Mesenchymal stem cell (in vitro differentiated cells and primary cell): Measurements from ENCODE around the gene HOXA5.

Experiments used
- DNase-seq: peaks from one replicate; pipeline ENCODE4 v3.0.0-alpha.2; 2013
- H2AFZ ChIP-seq: one replicate; pipeline ENCODE4 v1.6.1; 2013; ENCODE audit warnings: low read depth, mild to moderate bottlenecking, control low read depth, inconsistent platforms, low read length, moderate library complexity
- H2AK5ac ChIP-seq: 2 replicates; pipeline ENCODE4 v1.6.1; 2013; ENCODE audit warnings: low read length, moderate library complexity, mild to moderate bottlenecking, inconsistent platforms; ENCODE audit not compliant: severe bottlenecking
- H2BK120ac ChIP-seq: one replicate; pipeline ENCODE4 v1.6.1; 2013; ENCODE audit warnings: low read depth, mild to moderate bottlenecking, inconsistent platforms, low read length, moderate library complexity
- H2BK12ac ChIP-seq, 2 experiments: one replicate each; pipeline ENCODE4 v1.6.1; 2013; ENCODE audit warnings: inconsistent platforms in 2 of 2, low read length in 2 of 2, mild to moderate bottlenecking in 2 of 2, moderate library complexity in 2 of 2, control low read depth in 1 of 2
- H2BK15ac ChIP-seq: one replicate; pipeline ENCODE4 v1.6.1; 2013; ENCODE audit warnings: mild to moderate bottlenecking, low read depth, inconsistent platforms; ENCODE audit not compliant: poor library complexity, severe bottlenecking
- H2BK5ac ChIP-seq: 2 replicates; pipeline ENCODE4 v1.6.1; 2013; ENCODE audit warnings: low read depth, mild to moderate bottlenecking, low read length, control low read depth, inconsistent platforms; ENCODE audit not compliant: poor library complexity, severe bottlenecking
- H3K14ac ChIP-seq, 2 experiments: one replicate each; pipeline ENCODE4 v1.6.1; 2013; ENCODE audit warnings: inconsistent platforms in 2 of 2, low read length in 2 of 2, control low read depth in 1 of 2, mild to moderate bottlenecking in 1 of 2, moderate library complexity in 1 of 2
- H3K18ac ChIP-seq, 2 experiments: one replicate each; pipeline ENCODE4 v1.6.1; 2013; ENCODE audit warnings: inconsistent platforms in 2 of 2, low read length in 2 of 2, control low read depth in 1 of 2, low read depth in 1 of 2, mild to moderate bottlenecking in 1 of 2
- H3K23ac ChIP-seq, 2 experiments: one replicate each; pipeline ENCODE4 v1.6.1; 2013; ENCODE audit warnings: inconsistent platforms in 2 of 2, low read length in 2 of 2, mild to moderate bottlenecking in 2 of 2, moderate library complexity in 2 of 2, control low read depth in 1 of 2
- H3K27ac ChIP-seq: 2 replicates; pipeline ENCODE4 v1.5.1; 2013; ENCODE audit warnings: mild to moderate bottlenecking, moderate library complexity, low read length, control low read depth, inconsistent platforms; ENCODE audit not compliant: poor library complexity, severe bottlenecking
- H3K27me3 ChIP-seq, 2 experiments: 2 replicates each; pipeline versions ENCODE4 v1.6.1 to v1.7.0; 2013; ENCODE audit warnings: low read length in 2 of 2, mild to moderate bottlenecking in 2 of 2, moderate library complexity in 2 of 2, control low read depth in 1 of 2, inconsistent platforms in 1 of 2; ENCODE audit not compliant: control insufficient read depth in 1 of 2, insufficient read depth in 1 of 2
- H3K36me3 ChIP-seq, 2 experiments: 2 replicates each; pipeline versions ENCODE4 v1.6.1 to v1.7.0; 2013; ENCODE audit warnings: low read length in 2 of 2, control low read depth in 1 of 2, inconsistent platforms in 1 of 2, low read depth in 1 of 2, mild to moderate bottlenecking in 1 of 2; ENCODE audit not compliant: insufficient read depth in 2 of 2, control insufficient read depth in 1 of 2
- H3K4ac ChIP-seq, 2 experiments: one replicate each; pipeline ENCODE4 v1.6.1; 2013; ENCODE audit warnings: inconsistent platforms in 2 of 2, low read length in 2 of 2, mild to moderate bottlenecking in 2 of 2, moderate library complexity in 2 of 2, control low read depth in 1 of 2, low read depth in 1 of 2
- H3K4me1 ChIP-seq: 2 replicates; pipeline ENCODE4 v1.6.1; 2013; ENCODE audit warnings: low read depth, low read length, control low read depth; ENCODE audit not compliant: control insufficient read depth, insufficient read depth
- H3K4me2 ChIP-seq: 2 replicates; pipeline ENCODE4 v1.6.1; 2013; ENCODE audit warnings: low read length, mild to moderate bottlenecking, inconsistent platforms; ENCODE audit not compliant: poor library complexity, severe bottlenecking
- H3K4me3 ChIP-seq, 2 experiments: 2 replicates each; pipeline versions ENCODE4 v1.5.1 to v1.7.0; 2013; ENCODE audit warnings: low read length in 2 of 2, mild to moderate bottlenecking in 2 of 2, control low read depth in 1 of 2, low read depth in 1 of 2; ENCODE audit not compliant: insufficient read depth in 1 of 2
- H3K79me1 ChIP-seq: replicated peaks from 2 replicates; pipeline ENCODE4 v1.6.1; 2013; ENCODE audit warnings: mild to moderate bottlenecking, control low read depth, low read length, inconsistent platforms; ENCODE audit not compliant: poor library complexity, severe bottlenecking
- H3K9ac ChIP-seq: 2 replicates; pipeline ENCODE4 v1.7.0; 2013; ENCODE audit warnings: mild to moderate bottlenecking, low read length, moderate library complexity
- H3K9me3 ChIP-seq: 2 replicates; pipeline ENCODE4 v1.7.0; 2013; ENCODE audit warnings: mild to moderate bottlenecking, low read length; ENCODE audit not compliant: control insufficient read depth
- H4K8ac ChIP-seq: one replicate; pipeline ENCODE4 v1.6.1; 2013; ENCODE audit warnings: inconsistent platforms, mild to moderate bottlenecking, low read length, moderate library complexity
- H4K91ac ChIP-seq: one replicate; pipeline ENCODE4 v1.6.1; 2013; ENCODE audit warnings: mild to moderate bottlenecking, low read length, inconsistent platforms
- WGBS: methylation state at CpG from one replicate; pipeline ENCODE4 v1.1.7; 2013; ENCODE audit warnings: mixed read lengths; 5-methylcytosine and 5-hydroxymethylcytosine counted together

The HOXA5 gene

GRCh38 chr7:27152816-27153442 is 9.4 kb upstream of the HOXA5 start:
- H4K8ac ChIP-seq: peak overlapping the region; percentile 10
- H2BK5ac ChIP-seq: no peak overlapping the region
- H2AFZ ChIP-seq: no peak overlapping the region
- H3K4me2 ChIP-seq: no peak overlapping the region
- H3K9me3 ChIP-seq: no peaks in the 10 kb centered on the region
- H3K36me3 ChIP-seq: peaks cover 0 to 35% of the 10 kb centered on the region in 2 experiments
- WGBS: 70% methylated on average over 22 of the region's 22 CpGs
- H3K27me3 ChIP-seq: peaks cover 0 to 75% of the 10 kb centered on the region in 2 experiments
- peaks cover 17% of the 10 kb centered on the region for H3K79me1 ChIP-seq
- H3K4ac ChIP-seq: no peak overlapping the region
- H2BK15ac ChIP-seq: no peak overlapping the region
- DNase-seq: no peak
- no peak overlapping the region for H2AK5ac ChIP-seq
- peak overlapping the region; percentile 90 for H3K9ac ChIP-seq
- H3K23ac ChIP-seq: no peak overlapping the region
- H3K27ac ChIP-seq: no peak overlapping the region
- H3K14ac ChIP-seq: no peak overlapping the region
- peak overlapping the region in 1 of 2 experiments; percentile 38 for H2BK12ac ChIP-seq
- no peak overlapping the region for H2BK120ac ChIP-seq
- no peak overlapping the region for H4K91ac ChIP-seq
- peak overlapping the region in 1 of 2 experiments; percentile 82 for H3K4me3 ChIP-seq
- no peak overlapping the region for H3K18ac ChIP-seq
- H3K4me1 ChIP-seq: peaks cover 17% of the 10 kb centered on the region

- Histone ChIP-seq H3K27me3 (peaks cover 0 to 67% of the 10 kb centered on the region in 2 experiments), H3K9ac (peak within 1 kb of the TSS; percentile 90), H2AK5ac (no peak within 1 kb of the TSS), H2BK12ac (peak within 1 kb of the TSS in 1 of 2 experiments; percentile 73), H2BK5ac (no peak within 1 kb of the TSS), H3K23ac (peak within 1 kb of the TSS in 1 of 2 experiments; percentile 67), H2AFZ (no peak within 1 kb of the TSS), H3K36me3 (peaks cover 0 to 35% of the 10 kb centered on the region in 2 experiments), H3K14ac (no peak within 1 kb of the TSS), H3K4me3 (peak within 1 kb of the TSS in 1 of 2 experiments; percentile 82), H3K4me1 (peaks cover 15% of the 10 kb centered on the region), H4K91ac (peak within 1 kb of the TSS; percentile 43), H3K4me2 (peak within 1 kb of the TSS; percentile 23), H4K8ac (peak within 1 kb of the TSS; percentile 10), H3K27ac (no peak within 1 kb of the TSS), H3K9me3 (no peaks in the 10 kb centered on the region), H3K4ac (no peak within 1 kb of the TSS), H3K18ac (peak within 1 kb of the TSS; percentile 19 to 25), H2BK15ac (no peak within 1 kb of the TSS), H3K79me1 (peaks cover 18% of the 10 kb centered on the region), H2BK120ac (no peak within 1 kb of the TSS)
- DNase-seq: peak; percentile 50
- WGBS: 48% methylated on average over 47 of the region's 53 CpGs
These were observed 8.7 kb upstream of the HOXA5 start, which contains the start of gene HOXA3 for GRCh38 chr7:27151931-27152815. TSS of gene HOXA3 (minus strand) at chr7:27152583. CDS start at chr7:27110640, 41,943 bp downstream.

GRCh38 chr7:27151341-27151930 is 8.0 kb upstream of the HOXA5 start:
- Histone ChIP-seq H2BK12ac (no peak overlapping the region), H2BK15ac (no peak overlapping the region), H3K36me3 (peaks cover 2 to 35% of the 10 kb centered on the region in 2 experiments), H3K27ac (no peak overlapping the region), H3K18ac (no peak overlapping the region), H3K79me1 (peaks cover 21% of the 10 kb centered on the region), H3K4me2 (no peak overlapping the region), H2AK5ac (no peak overlapping the region), H2BK5ac (no peak overlapping the region), H4K8ac (no peak overlapping the region), H3K4me3 (peak overlapping the region in 1 of 2 experiments; percentile 82), H2AFZ (no peak overlapping the region), H3K14ac (no peak overlapping the region), H3K9ac (peak overlapping the region; percentile 90), H3K9me3 (no peaks in the 10 kb centered on the region), H2BK120ac (no peak overlapping the region), H4K91ac (no peak overlapping the region), H3K4ac (peak overlapping the region in 1 of 2 experiments; percentile 29), H3K27me3 (peaks cover 0 to 67% of the 10 kb centered on the region in 2 experiments), H3K4me1 (peaks cover 13% of the 10 kb centered on the region), H3K23ac (no peak overlapping the region)
- DNase-seq: no peak
- WGBS: 45% methylated on average over 23 of the region's 27 CpGs
